ENCODE measurements around the gene CDH15.

GRCh38 chr16:89137666-89138512 is 33.7 kb upstream of the CDH15 start:
- no peak for TF ChIP-seq ATF3 (CRISPR knock-in tag; conservative IDR thresholded peaks at IDR 0.05)
- no peak for TF ChIP-seq CTCF (IDR thresholded peaks at IDR 0.05)
- TF ChIP-seq ELF4 (CRISPR knock-in tag; IDR thresholded peaks at IDR 0.05; ENCODE audit: low read depth), result no peak

All from WTC11 (cell line).